Lower lobe of right lung (tissue), 2 donors: ENCODE results near the gene KAZALD1. TPM values are rescaled to one million over a fixed set of nuclear protein-coding genes. Genes with fewer than 3 reads are reported as not detected.

Source experiments
- ATAC-seq, 2 donors: fragments of 200-7000 bp; cut with Tn5 transposase; one replicate each; pipeline ENCODE4 v1.9.1; 2020 to 2022; ENCODE audit warnings: mild to moderate bottlenecking in 2 of 2, moderate library complexity in 2 of 2
- DNase-seq: peaks from one replicate; pipeline ENCODE4 v3.0.0-alpha.2; 2020
- H3K27ac ChIP-seq: fragments of 200-600 bp; one replicate; pipeline ENCODE4 v1.8.0; 2022
- H3K27me3 ChIP-seq: fragments of 200-600 bp; one replicate; pipeline ENCODE4 v1.8.0; 2022; ENCODE audit warnings: low read depth
- H3K36me3 ChIP-seq: fragments of 200-600 bp; one replicate; pipeline ENCODE4 v1.8.0; 2022; ENCODE audit warnings: mild to moderate bottlenecking
- H3K4me1 ChIP-seq: fragments of 200-600 bp; one replicate; pipeline ENCODE4 v1.8.0; 2022
- H3K4me3 ChIP-seq: fragments of 200-600 bp; one replicate; pipeline ENCODE4 v1.8.0; 2022; ENCODE audit warnings: mild to moderate bottlenecking
- H3K9me3 ChIP-seq: fragments of 200-600 bp; one replicate; pipeline ENCODE4 v1.8.0; 2022
- CTCF ChIP-seq: fragments of 200-600 bp; IDR thresholded peaks from one replicate; pipeline ENCODE4 v1.8.0; 2022; ENCODE audit warnings: antibody characterized with exemption, mild to moderate bottlenecking
- intact Hi-C: fragments of 100-400 bp; cut with DNase I; formaldehyde crosslinking; loops from one replicate; pipeline ENCODE4 v1.11.0; 2022
- total RNA-seq: library from RNA; stranded (reverse); fragmentation: NEBNext Ultra II Directional; extraction: Animal tissue kit (Norgen Biotek cat#: 25700); gene quantifications from one replicate; pipeline ENCODE4 v1.2.1, GENCODE V29; 2021
- donor health status: DM: no; HTN: yes; CAD: no; lungs with severe emphysema.

KAZALD1 gene
- total RNA-seq, 1 donor from 2014 or later, result 9.9 TPM

- Histone ChIP-seq H3K9me3 (no peaks in the 10 kb centered on the region), H3K36me3 (no peaks in the 10 kb centered on the region), H3K4me1 (peaks cover 67% of the 10 kb centered on the region), H3K4me3 (no peak overlapping the region), H3K27me3 (peaks cover 7% of the 10 kb centered on the region), H3K27ac (no peak overlapping the region)
- no peak for DNase-seq
- no peak for TF ChIP-seq CTCF
- ATAC-seq, result no peak
- intact Hi-C loops, result no loop called here
These were observed 2.0 kb downstream of the KAZALD1 start for GRCh38 chr10:101063548-101064414.

- peaks cover 67% of the 10 kb centered on the region for H3K4me1 ChIP-seq
- H3K9me3 ChIP-seq, result no peaks in the 10 kb centered on the region
- H3K4me3 ChIP-seq, result no peak overlapping the region
- ATAC-seq (no peak), DNase-seq (no peak)
- H3K27me3 ChIP-seq, result peaks cover 7% of the 10 kb centered on the region
- TF ChIP-seq CTCF, result no peak
- no peaks in the 10 kb centered on the region for H3K36me3 ChIP-seq
- intact Hi-C loops, result no loop called here
- H3K27ac ChIP-seq, result no peak overlapping the region
These were observed 2.7 kb downstream of the KAZALD1 start for GRCh38 chr10:101064415-101065030.

DNA sequence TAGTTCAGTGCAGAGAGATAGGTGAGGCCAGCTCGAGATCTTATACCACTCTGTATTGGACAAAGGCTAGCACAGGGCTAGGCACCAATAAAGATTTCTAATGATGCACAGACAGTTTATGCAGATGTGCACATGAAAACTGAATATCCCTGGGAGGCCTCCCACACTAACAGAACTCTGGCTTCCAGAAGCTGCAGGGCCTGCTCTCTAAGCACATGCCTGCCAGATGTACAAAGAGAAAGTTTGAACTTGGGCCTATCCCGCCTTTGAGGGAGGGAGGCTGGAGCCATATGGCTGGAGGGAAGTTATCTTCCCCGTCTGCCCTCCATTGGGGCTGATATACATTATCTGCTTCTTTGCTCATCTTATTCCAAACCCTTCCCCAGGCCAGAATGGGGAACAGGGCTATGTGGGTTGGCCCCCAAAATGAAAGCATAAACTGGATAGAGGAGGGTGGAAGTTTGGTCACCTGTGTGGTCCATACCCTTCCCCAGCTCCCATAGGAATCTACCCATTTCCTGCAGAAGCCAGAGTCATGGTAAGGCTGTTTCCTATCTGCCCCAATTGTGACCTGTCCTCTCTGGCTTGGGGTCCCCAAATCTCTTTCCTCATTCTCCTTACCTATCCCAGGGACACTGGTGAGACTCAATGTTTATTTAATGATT is 3.8 kb downstream of the KAZALD1 start:
- ATAC-seq, result no peak
- H3K36me3 ChIP-seq, result no peaks in the 10 kb centered on the region
- intact Hi-C loops, result no loop called here
- no peak for TF ChIP-seq CTCF
- DNase-seq, result no peak
- H3K27me3 ChIP-seq, result peaks cover 7% of the 10 kb centered on the region
- peaks cover 61% of the 10 kb centered on the region for H3K4me1 ChIP-seq
- no peaks in the 10 kb centered on the region for H3K9me3 ChIP-seq
- peak overlapping the region; percentile 76 for H3K27ac ChIP-seq
- H3K4me3 ChIP-seq, result peak overlapping the region; percentile 69

DNA sequence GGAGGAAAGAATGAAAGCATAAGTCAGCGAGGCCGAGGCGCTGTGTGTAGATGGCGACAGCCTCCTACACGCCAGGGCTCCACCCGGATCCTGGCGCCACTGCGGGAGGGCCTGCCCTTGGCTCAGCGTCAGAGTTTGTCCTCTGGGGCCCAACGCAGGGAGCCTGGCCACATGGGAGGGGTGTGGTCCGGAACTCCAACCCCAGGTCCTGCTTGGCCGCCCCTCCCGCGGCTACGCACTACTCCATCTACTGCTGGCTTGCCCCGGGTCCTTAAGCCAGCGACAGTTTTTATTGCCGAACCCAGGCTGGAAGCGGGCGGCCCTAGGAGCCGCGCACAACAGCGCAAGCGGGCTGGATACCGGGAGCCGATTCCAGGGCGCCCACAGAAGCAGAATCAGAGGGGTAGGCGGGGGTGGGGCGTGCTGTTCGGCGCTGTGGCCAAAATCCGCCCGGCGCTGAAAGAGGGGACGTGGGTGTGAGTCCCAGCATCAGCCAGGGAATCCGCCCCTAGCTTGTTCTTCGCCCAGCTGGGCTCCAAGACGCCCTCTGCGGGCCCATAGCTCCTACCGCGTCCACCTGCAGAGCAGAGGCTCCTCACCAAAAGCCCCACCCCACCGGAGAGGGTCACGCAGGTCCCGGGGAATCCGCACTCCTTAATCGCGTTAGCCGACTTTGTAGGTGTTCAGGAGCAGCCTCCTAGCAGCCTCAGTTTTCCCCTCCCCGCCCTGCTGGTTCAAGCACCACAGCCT is 4.5 kb downstream of the KAZALD1 start:
- peak overlapping the region; percentile 76 for H3K27ac ChIP-seq
- intact Hi-C loops, result no loop called here
- H3K4me3 ChIP-seq, result peak overlapping the region; percentile 69
- H3K4me1 ChIP-seq, result peaks cover 59% of the 10 kb centered on the region
- H3K36me3 ChIP-seq, result no peaks in the 10 kb centered on the region
- H3K9me3 ChIP-seq, result no peaks in the 10 kb centered on the region
- peak; percentile 46 for TF ChIP-seq CTCF
- peak; percentile 78 to 84 for ATAC-seq
- H3K27me3 ChIP-seq, result peaks cover 7% of the 10 kb centered on the region
- DNase-seq, result peak; percentile 91

DNA sequence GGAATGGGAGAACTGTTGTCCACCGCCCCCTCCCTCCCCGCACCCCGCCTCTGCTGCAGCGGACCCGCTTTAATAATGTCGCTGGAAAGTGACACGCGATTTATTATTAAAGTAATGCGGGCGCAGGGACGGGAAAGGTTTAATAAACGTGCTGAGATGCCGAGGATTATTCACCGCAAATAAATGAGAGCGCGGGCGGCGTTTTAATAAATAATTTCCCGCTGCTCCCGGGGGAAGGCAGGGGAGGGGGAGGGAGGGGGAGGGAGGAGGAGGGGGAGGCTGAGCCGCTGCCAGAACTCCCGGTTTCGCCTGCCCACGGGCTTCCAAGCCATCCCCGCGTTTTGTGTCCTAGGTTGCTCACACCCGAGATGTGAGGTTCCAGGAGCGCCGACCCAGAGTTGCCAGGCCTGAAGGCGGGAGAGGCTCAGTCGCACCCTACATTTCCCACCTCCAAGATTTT is 5.1 kb downstream of the KAZALD1 start:
- ATAC-seq (peak in 1 of 2 donors; percentile 3), DNase-seq (no peak)
- Histone ChIP-seq H3K36me3 (no peaks in the 10 kb centered on the region), H3K4me1 (peaks cover 58% of the 10 kb centered on the region), H3K9me3 (no peaks in the 10 kb centered on the region), H3K4me3 (peak overlapping the region; percentile 69), H3K27me3 (peaks cover 12% of the 10 kb centered on the region), H3K27ac (peak overlapping the region; percentile 76)
- intact Hi-C loops, result no loop called here
- no peak for TF ChIP-seq CTCF
